HCT116 (cell line): ENCODE results near the gene AARS2. TPM values are rescaled to one million over a fixed set of nuclear protein-coding genes. Genes with fewer than 3 reads are reported as not detected.

Experiments used
- ATAC-seq: fragments of 200-7000 bp; cut with Tn5 transposase; 2 replicates; pipeline ENCODE4 v1.9.1; 2020; ENCODE audit warnings: mild to moderate bottlenecking, moderate library complexity
- BruUV-seq: library from RNA; stranded (reverse); fragments of 400-500 nt; replicated peaks from 2 replicates; lab custom pipeline; 2021; lab: Mats Ljungman, UMichigan
- CTCF ChIA-PET: fragments of 300-600 bp; sonication (Branson Sonifier 250); formaldehyde crosslinking; loops from one replicate; lab custom pipeline; 2021; ENCODE audit warnings: antibody characterized with exemption; lab: Charles Lee
- POLR2A ChIA-PET: fragments of 300-600, 350-600 bp; sonication (Branson Sonifier 250); formaldehyde crosslinking; loops from one replicate; lab custom pipeline; 2021; ENCODE audit warnings: antibody characterized with exemption; lab: Charles Lee
- RAD21 ChIA-PET, 2 experiments: fragments of 300-600 bp; sonication (Branson Sonifier 250); formaldehyde crosslinking; loops; one replicate each; lab custom pipeline; 2023; ENCODE audit warnings: low total read pairs in 2 of 2; ENCODE audit not compliant: uncharacterized antibody in 2 of 2, unreplicated experiment in 2 of 2, low non-redundant PET in 1 of 2; lab: Charles Lee
- DNase-seq: peaks from one replicate; pipeline ENCODE4 v3.0.0-alpha.2; 2010; ENCODE audit warnings: low read depth, low spot score
- H2AFZ ChIP-seq: fragments of 200-600 bp; shearing (Covaris generic), sonication (generic); 2 replicates; pipeline ENCODE4 v1.6.1; 2017; ENCODE audit warnings: low read depth, mixed run types, mixed read lengths, antibody characterized with exemption, low read length; ENCODE audit not compliant: poor library complexity, severe bottlenecking
- H3K27ac ChIP-seq: 2 replicates; pipeline ENCODE4 v1.5.1; 2012; ENCODE audit warnings: low read depth, low read length
- H3K27me3 ChIP-seq: fragments of 200-600 bp; sonication (generic); 2 replicates; pipeline ENCODE4 v1.6.1; 2016; ENCODE audit warnings: mixed run types, low read length, mixed read lengths; ENCODE audit not compliant: insufficient read depth
- H3K36me3 ChIP-seq, 2 experiments: fragments of 200-500 bp in 1 of 2; fragments of 200-600 bp in 1 of 2; sonication (Bioruptor generic) in 1 of 2; sonication (generic) in 1 of 2; 2 replicates each; pipeline versions ENCODE4 v1.5.1 to v1.6.1; 2014 to 2016; ENCODE audit warnings: low read length in 2 of 2, inconsistent platforms in 1 of 2, mixed read lengths in 1 of 2, mixed run types in 1 of 2; ENCODE audit not compliant: insufficient read depth in 2 of 2, control insufficient read depth in 1 of 2
- H3K4me1 ChIP-seq, 2 experiments: fragments of 200-600 bp in 1 of 2; sonication (generic) in 1 of 2; 2 replicates each; pipeline versions ENCODE4 v1.5.1 to v1.6.1; 2012 to 2017; ENCODE audit warnings: low read length in 2 of 2, inconsistent platforms in 1 of 2, mild to moderate bottlenecking in 1 of 2, mixed read lengths in 1 of 2, mixed run types in 1 of 2, moderate library complexity in 1 of 2; ENCODE audit not compliant: insufficient read depth in 2 of 2, control insufficient read depth in 1 of 2
- H3K4me2 ChIP-seq: fragments of 200-600 bp; sonication (generic); 2 replicates; pipeline ENCODE4 v1.6.1; 2017; ENCODE audit warnings: mixed run types, low read length, mixed read lengths
- H3K4me3 ChIP-seq, 2 experiments: fragments of 200-600 bp in 1 of 2; sonication (generic) in 1 of 2; replicated peaks in 1 of 2; 2 replicates each; pipeline ENCODE4 v1.5.1; 2011 to 2016; ENCODE audit warnings: low read length in 2 of 2, control low read depth in 1 of 2, low read depth in 1 of 2, mild to moderate bottlenecking in 1 of 2, mixed read lengths in 1 of 2, mixed run types in 1 of 2
- H3K79me2 ChIP-seq: fragments of 200-600 bp; sonication (generic); 2 replicates; pipeline ENCODE4 v1.6.1; 2017; ENCODE audit warnings: mild to moderate bottlenecking, mixed run types, low read length, moderate library complexity, mixed read lengths; ENCODE audit not compliant: insufficient read depth
- H3K9ac ChIP-seq: fragments of 200-600 bp; sonication (generic); 2 replicates; pipeline ENCODE4 v1.6.1; 2016; ENCODE audit warnings: low read length, mixed read lengths
- H3K9me2 ChIP-seq: fragments of 200-600 bp; sonication (generic), shearing (Covaris generic); 2 replicates; pipeline ENCODE4 v1.6.1; 2017; ENCODE audit warnings: mixed run types, mild to moderate bottlenecking, moderate library complexity; ENCODE audit not compliant: insufficient read depth
- H3K9me3 ChIP-seq, 2 experiments: fragments of 200-500 bp in 1 of 2; fragments of 200-600 bp in 1 of 2; sonication (Bioruptor generic) in 1 of 2; sonication (generic) in 1 of 2; 2 replicates each; pipeline ENCODE4 v1.6.1; 2014 to 2017; ENCODE audit warnings: low read length in 2 of 2, mixed read lengths in 2 of 2, inconsistent platforms in 1 of 2, low read depth in 1 of 2, mild to moderate bottlenecking in 1 of 2, mixed run types in 1 of 2, moderate library complexity in 1 of 2; ENCODE audit not compliant: control insufficient read depth in 1 of 2, insufficient read depth in 1 of 2
- H4K20me1 ChIP-seq: fragments of 200-600 bp; sonication (generic), shearing (Covaris generic); 2 replicates; pipeline ENCODE4 v1.6.1; 2017; ENCODE audit warnings: mixed run types, mild to moderate bottlenecking, moderate library complexity; ENCODE audit not compliant: insufficient read depth
- CBX3 ChIP-seq: IDR thresholded peaks from 2 replicates; pipeline ENCODE4 v1.6.1; 2012; ENCODE audit warnings: low read depth
- CTCF ChIP-seq, 3 experiments: fragments of 200-600 bp in 1 of 3; sonication (generic) in 1 of 3; IDR thresholded peaks in 2 of 3; conservative IDR thresholded peaks in 1 of 3; 2 replicates each; pipeline ENCODE4 v1.5.1; 2012 to 2017; ENCODE audit warnings: low read depth in 2 of 3, low read length in 2 of 3, antibody characterized with exemption in 1 of 3, borderline replicate concordance in 1 of 3, control low read depth in 1 of 3, mild to moderate bottlenecking in 1 of 3, mixed read lengths in 1 of 3, mixed run types in 1 of 3, moderate library complexity in 1 of 3; ENCODE audit not compliant: insufficient read depth in 1 of 3
- ELF1 ChIP-seq: IDR thresholded peaks from 2 replicates; pipeline ENCODE4 v1.6.1; 2012; ENCODE audit warnings: low read depth, borderline replicate concordance
- JUND ChIP-seq: IDR thresholded peaks from 2 replicates; pipeline ENCODE4 v1.6.1; 2012
- POLR2A ChIP-seq: IDR thresholded peaks from 2 replicates; pipeline ENCODE4 v1.7.0; 2011; ENCODE audit warnings: borderline replicate concordance; ENCODE audit not compliant: insufficient read depth, insufficient read length; ENCODE audit errors: extremely low read depth
- POLR2AphosphoS5 ChIP-seq: IDR thresholded peaks from 2 replicates; pipeline ENCODE4 v1.6.1; 2011; ENCODE audit warnings: mild to moderate bottlenecking, low read depth, low read length, moderate library complexity
- SIN3A ChIP-seq: IDR thresholded peaks from 2 replicates; pipeline ENCODE4 v1.6.1; 2012; ENCODE audit warnings: low read depth
- SP1 ChIP-seq: IDR thresholded peaks from 2 replicates; pipeline ENCODE4 v1.6.1; 2012; ENCODE audit warnings: low read depth
- SRF ChIP-seq: IDR thresholded peaks from 2 replicates; pipeline ENCODE4 v1.6.1; 2012; ENCODE audit warnings: low read depth
- TCF7L2 ChIP-seq: IDR thresholded peaks from 2 replicates; pipeline ENCODE4 v1.7.0; 2011; ENCODE audit warnings: borderline replicate concordance, inconsistent platforms; ENCODE audit not compliant: insufficient read depth, insufficient read length; ENCODE audit errors: extremely low read depth
- YY1 ChIP-seq: IDR thresholded peaks from 2 replicates; pipeline ENCODE4 v1.6.1; 2011; ENCODE audit warnings: low read length, low read depth, moderate library complexity, mild to moderate bottlenecking; ENCODE audit not compliant: insufficient replicate concordance; ENCODE audit errors: extremely low read depth
- ZBTB33 ChIP-seq: IDR thresholded peaks from 2 replicates; pipeline ENCODE4 v1.6.1; 2011; ENCODE audit warnings: mild to moderate bottlenecking, low read length, moderate library complexity; ENCODE audit not compliant: insufficient replicate concordance; ENCODE audit errors: extremely low read depth
- ZFX ChIP-seq: fragments of 450-650 bp; IDR thresholded peaks from 2 replicates; pipeline ENCODE4 v1.6.1; 2017
- ZNF274 ChIP-seq: fragments of 200-500 bp; sonication (Bioruptor generic); IDR thresholded peaks from 2 replicates; pipeline ENCODE4 v1.6.1; 2014; ENCODE audit warnings: mild to moderate bottlenecking, low read depth, low read length, inconsistent platforms
- intact Hi-C: fragments of 100-400 bp; cut with micrococcal nuclease; formaldehyde crosslinking; loops from 2 replicates; pipeline ENCODE4 v1.10.0; 2022
- total RNA-seq: library from RNA; stranded (reverse); gene quantifications from one replicate; pipeline ENCODE4 v1.2.1, GENCODE V29; 2021; ENCODE audit not compliant: unreplicated experiment
- TF ChIP-seq, protein P1 (sequence below): IDR thresholded peaks from 2 replicates; pipeline ENCODE4 v1.6.1; 2012; ENCODE audit warnings: low read depth
- TF ChIP-seq, protein P2 (sequence below): IDR thresholded peaks from 2 replicates; pipeline ENCODE4 v1.6.1; 2012
- TF ChIP-seq, protein P3 (sequence below): IDR thresholded peaks from 2 replicates; pipeline ENCODE4 v1.6.1; 2012

The AARS2 gene
- total RNA-seq, 1 experiment from 2014 or later: 14.9 TPM

DNA sequence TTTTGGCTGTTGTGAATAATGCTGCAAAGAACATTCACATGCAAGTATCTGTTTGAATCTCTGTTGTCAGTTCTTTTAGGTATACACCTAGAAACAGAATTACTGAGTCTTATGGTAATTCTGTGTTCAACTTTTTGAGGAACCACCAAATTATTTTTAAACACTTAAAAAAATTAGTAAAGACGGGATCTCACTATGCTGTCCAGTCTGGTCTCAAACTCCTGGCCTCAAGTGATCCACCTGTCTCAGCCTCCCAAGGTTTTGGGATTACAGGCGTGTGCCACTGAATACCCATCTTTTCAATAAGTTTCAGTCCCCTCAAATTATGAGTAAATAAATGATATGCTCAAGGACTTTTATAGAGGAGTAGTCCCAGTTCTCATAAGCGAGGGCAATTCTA lies 46.8 kb upstream of the AARS2 start:
- no peaks in the 10 kb centered on the region for H3K4me1 ChIP-seq
- H3K79me2 ChIP-seq: no peaks in the 10 kb centered on the region
- CTCF ChIA-PET: no interaction called here
- no peaks in the 10 kb centered on the region for H4K20me1 ChIP-seq
- H3K9me3 ChIP-seq: no peaks in the 10 kb centered on the region
- H3K36me3 ChIP-seq: no peaks in the 10 kb centered on the region
- POLR2A ChIA-PET: no interaction called here
- H3K4me2 ChIP-seq: no peak overlapping the region
- BruUV-seq: no TSS peak
- ATAC-seq: no peak
- H3K27me3 ChIP-seq: no peaks in the 10 kb centered on the region
- intact Hi-C loops: no loop called here
- DNase-seq: no peak
- H3K9ac ChIP-seq: no peak overlapping the region
- no peak overlapping the region for H3K27ac ChIP-seq
- no peaks in the 10 kb centered on the region for H3K9me2 ChIP-seq
- RAD21 ChIA-PET: no interaction called here
- no peak overlapping the region for H3K4me3 ChIP-seq
- H2AFZ ChIP-seq: no peak overlapping the region
- TF ChIP-seq SIN3A: no peak
- TF ChIP-seq ZBTB33: no peak
- TF ChIP-seq CBX3: no peak
- TF ChIP-seq, protein P1, sequence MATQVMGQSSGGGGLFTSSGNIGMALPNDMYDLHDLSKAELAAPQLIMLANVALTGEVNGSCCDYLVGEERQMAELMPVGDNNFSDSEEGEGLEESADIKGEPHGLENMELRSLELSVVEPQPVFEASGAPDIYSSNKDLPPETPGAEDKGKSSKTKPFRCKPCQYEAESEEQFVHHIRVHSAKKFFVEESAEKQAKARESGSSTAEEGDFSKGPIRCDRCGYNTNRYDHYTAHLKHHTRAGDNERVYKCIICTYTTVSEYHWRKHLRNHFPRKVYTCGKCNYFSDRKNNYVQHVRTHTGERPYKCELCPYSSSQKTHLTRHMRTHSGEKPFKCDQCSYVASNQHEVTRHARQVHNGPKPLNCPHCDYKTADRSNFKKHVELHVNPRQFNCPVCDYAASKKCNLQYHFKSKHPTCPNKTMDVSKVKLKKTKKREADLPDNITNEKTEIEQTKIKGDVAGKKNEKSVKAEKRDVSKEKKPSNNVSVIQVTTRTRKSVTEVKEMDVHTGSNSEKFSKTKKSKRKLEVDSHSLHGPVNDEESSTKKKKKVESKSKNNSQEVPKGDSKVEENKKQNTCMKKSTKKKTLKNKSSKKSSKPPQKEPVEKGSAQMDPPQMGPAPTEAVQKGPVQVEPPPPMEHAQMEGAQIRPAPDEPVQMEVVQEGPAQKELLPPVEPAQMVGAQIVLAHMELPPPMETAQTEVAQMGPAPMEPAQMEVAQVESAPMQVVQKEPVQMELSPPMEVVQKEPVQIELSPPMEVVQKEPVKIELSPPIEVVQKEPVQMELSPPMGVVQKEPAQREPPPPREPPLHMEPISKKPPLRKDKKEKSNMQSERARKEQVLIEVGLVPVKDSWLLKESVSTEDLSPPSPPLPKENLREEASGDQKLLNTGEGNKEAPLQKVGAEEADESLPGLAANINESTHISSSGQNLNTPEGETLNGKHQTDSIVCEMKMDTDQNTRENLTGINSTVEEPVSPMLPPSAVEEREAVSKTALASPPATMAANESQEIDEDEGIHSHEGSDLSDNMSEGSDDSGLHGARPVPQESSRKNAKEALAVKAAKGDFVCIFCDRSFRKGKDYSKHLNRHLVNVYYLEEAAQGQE: no peak
- no peak for TF ChIP-seq JUND
- TF ChIP-seq ELF1: no peak
- TF ChIP-seq CTCF (IDR thresholded peaks at IDR 0.05 in 2 of 3, conservative IDR thresholded peaks at IDR 0.05 in 1 of 3; ENCODE audit: borderline replicate concordance in 1 of 3, insufficient read depth in 1 of 3, low read depth in 2 of 3, low read length in 2 of 3): no peak
- no peak for TF ChIP-seq ZFX
- no peak for TF ChIP-seq SRF
- no peak for TF ChIP-seq YY1
- TF ChIP-seq TCF7L2: no peak
- TF ChIP-seq, protein P2, sequence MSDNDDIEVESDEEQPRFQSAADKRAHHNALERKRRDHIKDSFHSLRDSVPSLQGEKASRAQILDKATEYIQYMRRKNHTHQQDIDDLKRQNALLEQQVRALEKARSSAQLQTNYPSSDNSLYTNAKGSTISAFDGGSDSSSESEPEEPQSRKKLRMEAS: no peak
- TF ChIP-seq SP1: no peak
- TF ChIP-seq ZNF274: no peak
- TF ChIP-seq POLR2AphosphoS5: no peak
- TF ChIP-seq, protein P3, sequence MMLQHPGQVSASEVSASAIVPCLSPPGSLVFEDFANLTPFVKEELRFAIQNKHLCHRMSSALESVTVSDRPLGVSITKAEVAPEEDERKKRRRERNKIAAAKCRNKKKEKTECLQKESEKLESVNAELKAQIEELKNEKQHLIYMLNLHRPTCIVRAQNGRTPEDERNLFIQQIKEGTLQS: no peak
- TF ChIP-seq POLR2A: no peak
- TF ChIP-seq, all 23 proteins: peak for 0
